Measurements from ENCODE around the gene SLC25A13.

DNA sequence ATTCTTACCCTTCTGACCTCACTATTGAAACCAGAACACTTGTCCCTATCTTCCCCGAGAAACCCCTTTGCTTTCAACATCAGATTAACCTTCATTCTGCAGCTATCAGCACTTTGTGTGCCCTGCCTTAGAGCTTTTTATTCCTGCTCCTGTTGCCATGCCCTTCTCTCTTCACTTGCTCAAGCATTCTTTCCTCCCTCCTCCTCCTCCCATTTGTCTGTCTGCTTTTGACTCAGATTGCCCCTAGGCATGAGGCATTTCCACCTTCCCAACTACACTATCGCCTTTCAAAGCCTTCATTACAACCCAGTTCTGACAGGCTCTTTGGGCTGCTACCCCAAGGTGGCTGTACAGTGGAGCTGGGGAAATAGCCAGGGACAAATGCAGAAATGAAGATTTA is 143.3 kb downstream of the SLC25A13 start:
- TF ChIP-seq CTCF (conservative IDR thresholded peaks at IDR 0.05; ENCODE audit: low read depth, low read length) (no peak), EZH2phosphoT487 (IDR thresholded peaks at IDR 0.05; ENCODE audit: borderline replicate concordance, low read length) (no peak), EZH2 (IDR thresholded peaks at IDR 0.05; ENCODE audit: low read length, unreplicated experiment) (no peak)
